ENCODE measurements around the gene NPIPB6.

The NPIPB6 gene

GRCh38 chr16:28301154-28301553, 62.2 kb downstream of the NPIPB6 start:
- no peaks in the 10 kb centered on the region for H3K36me3 ChIP-seq (ENCODE audit: control insufficient read depth in 2 of 2, insufficient read depth in 2 of 2, low read length in 2 of 2)
- H3K4me1 ChIP-seq (ENCODE audit: control insufficient read depth in 2 of 2, insufficient read depth in 2 of 2, low read length in 2 of 2) = no peaks in the 10 kb centered on the region

GRCh38 chr16:28300327-28300726, 63.0 kb downstream of the NPIPB6 start:
- Histone ChIP-seq H3K36me3 (ENCODE audit: control insufficient read depth in 2 of 2, insufficient read depth in 2 of 2, low read length in 2 of 2) (no peaks in the 10 kb centered on the region), H3K27me3 (ENCODE audit: control insufficient read depth in 2 of 2, insufficient read depth in 2 of 2, low read length in 2 of 2) (no peaks in the 10 kb centered on the region), H3K27ac (ENCODE audit: low read depth in 2 of 2, low read length in 2 of 2) (no peak overlapping the region), H3K9me3 (ENCODE audit: control insufficient read depth in 2 of 2, low read length in 2 of 2) (no peaks in the 10 kb centered on the region), H3K4me3 (ENCODE audit: low read length in 2 of 2) (no peak overlapping the region), H3K4me1 (ENCODE audit: control insufficient read depth in 2 of 2, insufficient read depth in 2 of 2, low read length in 2 of 2) (no peaks in the 10 kb centered on the region), H3K9ac (ENCODE audit: low read depth in 1 of 2, low read length in 2 of 2) (no peak overlapping the region)

More at GRCh38 chr16:28301154-28301553, 62.2 kb downstream of the NPIPB6 start:
- Histone ChIP-seq H3K27me3 (ENCODE audit: control insufficient read depth in 2 of 2, insufficient read depth in 2 of 2, low read length in 2 of 2) (no peaks in the 10 kb centered on the region), H3K9ac (ENCODE audit: low read depth in 1 of 2, low read length in 2 of 2) (no peak overlapping the region), H3K9me3 (ENCODE audit: control insufficient read depth in 2 of 2, low read length in 2 of 2) (no peaks in the 10 kb centered on the region), H3K4me3 (ENCODE audit: low read length in 2 of 2) (no peak overlapping the region), H3K27ac (ENCODE audit: low read depth in 2 of 2, low read length in 2 of 2) (no peak overlapping the region)

- no peaks in the 10 kb centered on the region for H3K9me3 ChIP-seq (ENCODE audit: control insufficient read depth in 2 of 2, low read length in 2 of 2)
- H3K4me1 ChIP-seq (ENCODE audit: control insufficient read depth in 2 of 2, insufficient read depth in 2 of 2, low read length in 2 of 2) = no peaks in the 10 kb centered on the region
- no peak overlapping the region for H3K9ac ChIP-seq (ENCODE audit: low read depth in 1 of 2, low read length in 2 of 2)
- H3K36me3 ChIP-seq (ENCODE audit: control insufficient read depth in 2 of 2, insufficient read depth in 2 of 2, low read length in 2 of 2) = no peaks in the 10 kb centered on the region
- H3K27ac ChIP-seq (ENCODE audit: low read depth in 2 of 2, low read length in 2 of 2) = no peak overlapping the region
- peaks cover 3 to 6% of the 10 kb centered on the region in 2 donors for H3K27me3 ChIP-seq (ENCODE audit: control insufficient read depth in 2 of 2, insufficient read depth in 2 of 2, low read length in 2 of 2)
- no peak overlapping the region for H3K4me3 ChIP-seq (ENCODE audit: low read length in 2 of 2)
These were observed 64.8 kb downstream of the NPIPB6 start for GRCh38 chr16:28298511-28298878.

- H3K36me3 ChIP-seq (ENCODE audit: control insufficient read depth in 2 of 2, insufficient read depth in 2 of 2, low read length in 2 of 2) = no peaks in the 10 kb centered on the region
- H3K4me3 ChIP-seq (ENCODE audit: low read length in 2 of 2) = no peak overlapping the region
- H3K27me3 ChIP-seq (ENCODE audit: control insufficient read depth in 2 of 2, insufficient read depth in 2 of 2, low read length in 2 of 2) = peaks cover 5 to 9% of the 10 kb centered on the region in 2 donors
- peaks cover 3 to 4% of the 10 kb centered on the region in 2 donors for H3K4me1 ChIP-seq (ENCODE audit: control insufficient read depth in 2 of 2, insufficient read depth in 2 of 2, low read length in 2 of 2)
- H3K27ac ChIP-seq (ENCODE audit: low read depth in 2 of 2, low read length in 2 of 2) = no peak overlapping the region
- no peaks in the 10 kb centered on the region for H3K9me3 ChIP-seq (ENCODE audit: control insufficient read depth in 2 of 2, low read length in 2 of 2)
- H3K9ac ChIP-seq (ENCODE audit: low read depth in 1 of 2, low read length in 2 of 2) = no peak overlapping the region
These were observed 65.4 kb downstream of the NPIPB6 start for GRCh38 chr16:28297784-28298510.

- H3K4me1 ChIP-seq (ENCODE audit: control insufficient read depth in 2 of 2, insufficient read depth in 2 of 2, low read length in 2 of 2) = peaks cover 7 to 8% of the 10 kb centered on the region in 2 donors
These were observed 66.0 kb downstream of the NPIPB6 start for GRCh38 chr16:28297308-28297707.

GRCh38 chr16:28295276-28295675, 68.0 kb downstream of the NPIPB6 start:
- peaks cover 5 to 9% of the 10 kb centered on the region in 2 donors for H3K27me3 ChIP-seq (ENCODE audit: control insufficient read depth in 2 of 2, insufficient read depth in 2 of 2, low read length in 2 of 2)
- no peak overlapping the region for H3K4me3 ChIP-seq (ENCODE audit: low read length in 2 of 2)
- H3K9me3 ChIP-seq (ENCODE audit: control insufficient read depth in 2 of 2, low read length in 2 of 2) = no peaks in the 10 kb centered on the region
- no peak overlapping the region for H3K27ac ChIP-seq (ENCODE audit: low read depth in 2 of 2, low read length in 2 of 2)
- H3K9ac ChIP-seq (ENCODE audit: low read depth in 1 of 2, low read length in 2 of 2) = no peak overlapping the region
- peaks cover 9 to 11% of the 10 kb centered on the region in 2 donors for H3K4me1 ChIP-seq (ENCODE audit: control insufficient read depth in 2 of 2, insufficient read depth in 2 of 2, low read length in 2 of 2)
- no peaks in the 10 kb centered on the region for H3K36me3 ChIP-seq (ENCODE audit: control insufficient read depth in 2 of 2, insufficient read depth in 2 of 2, low read length in 2 of 2)

More at GRCh38 chr16:28297308-28297707, 66.0 kb downstream of the NPIPB6 start:
- H3K27me3 ChIP-seq (ENCODE audit: control insufficient read depth in 2 of 2, insufficient read depth in 2 of 2, low read length in 2 of 2) = peaks cover 5 to 9% of the 10 kb centered on the region in 2 donors
- no peak overlapping the region for H3K4me3 ChIP-seq (ENCODE audit: low read length in 2 of 2)
- no peak overlapping the region for H3K9ac ChIP-seq (ENCODE audit: low read depth in 1 of 2, low read length in 2 of 2)
- H3K36me3 ChIP-seq (ENCODE audit: control insufficient read depth in 2 of 2, insufficient read depth in 2 of 2, low read length in 2 of 2) = no peaks in the 10 kb centered on the region
- no peak overlapping the region for H3K27ac ChIP-seq (ENCODE audit: low read depth in 2 of 2, low read length in 2 of 2)
- H3K9me3 ChIP-seq (ENCODE audit: control insufficient read depth in 2 of 2, low read length in 2 of 2) = no peaks in the 10 kb centered on the region

GRCh38 chr16:28294201-28294600, 69.1 kb downstream of the NPIPB6 start:
- no peak overlapping the region for H3K9ac ChIP-seq (ENCODE audit: low read depth in 1 of 2, low read length in 2 of 2)
- peaks cover 9 to 11% of the 10 kb centered on the region in 2 donors for H3K4me1 ChIP-seq (ENCODE audit: control insufficient read depth in 2 of 2, insufficient read depth in 2 of 2, low read length in 2 of 2)
- H3K9me3 ChIP-seq (ENCODE audit: control insufficient read depth in 2 of 2, low read length in 2 of 2) = no peaks in the 10 kb centered on the region
- no peak overlapping the region for H3K4me3 ChIP-seq (ENCODE audit: low read length in 2 of 2)
- no peak overlapping the region for H3K27ac ChIP-seq (ENCODE audit: low read depth in 2 of 2, low read length in 2 of 2)
- peaks cover 5 to 9% of the 10 kb centered on the region in 2 donors for H3K27me3 ChIP-seq (ENCODE audit: control insufficient read depth in 2 of 2, insufficient read depth in 2 of 2, low read length in 2 of 2)
- no peaks in the 10 kb centered on the region for H3K36me3 ChIP-seq (ENCODE audit: control insufficient read depth in 2 of 2, insufficient read depth in 2 of 2, low read length in 2 of 2)

GRCh38 chr16:28293601-28293960, 69.7 kb downstream of the NPIPB6 start:
- Histone ChIP-seq H3K27ac (ENCODE audit: low read depth in 2 of 2, low read length in 2 of 2) (no peak overlapping the region), H3K9me3 (ENCODE audit: control insufficient read depth in 2 of 2, low read length in 2 of 2) (no peaks in the 10 kb centered on the region), H3K4me1 (ENCODE audit: control insufficient read depth in 2 of 2, insufficient read depth in 2 of 2, low read length in 2 of 2) (peaks cover 9 to 11% of the 10 kb centered on the region in 2 donors), H3K9ac (ENCODE audit: low read depth in 1 of 2, low read length in 2 of 2) (no peak overlapping the region), H3K27me3 (ENCODE audit: control insufficient read depth in 2 of 2, insufficient read depth in 2 of 2, low read length in 2 of 2) (peaks cover 5 to 9% of the 10 kb centered on the region in 2 donors), H3K4me3 (ENCODE audit: low read length in 2 of 2) (no peak overlapping the region), H3K36me3 (ENCODE audit: control insufficient read depth in 2 of 2, insufficient read depth in 2 of 2, low read length in 2 of 2) (no peaks in the 10 kb centered on the region)

- H3K4me3 ChIP-seq (ENCODE audit: low read length in 2 of 2) = peak overlapping the region; percentile 51 to 65
- H3K4me1 ChIP-seq (ENCODE audit: control insufficient read depth in 2 of 2, insufficient read depth in 2 of 2, low read length in 2 of 2) = peaks cover 9 to 11% of the 10 kb centered on the region in 2 donors
- peaks cover 5 to 9% of the 10 kb centered on the region in 2 donors for H3K27me3 ChIP-seq (ENCODE audit: control insufficient read depth in 2 of 2, insufficient read depth in 2 of 2, low read length in 2 of 2)
- no peak overlapping the region for H3K27ac ChIP-seq (ENCODE audit: low read depth in 2 of 2, low read length in 2 of 2)
- H3K36me3 ChIP-seq (ENCODE audit: control insufficient read depth in 2 of 2, insufficient read depth in 2 of 2, low read length in 2 of 2) = no peaks in the 10 kb centered on the region
- peak overlapping the region; percentile 41 to 44 for H3K9ac ChIP-seq (ENCODE audit: low read depth in 1 of 2, low read length in 2 of 2)
- no peaks in the 10 kb centered on the region for H3K9me3 ChIP-seq (ENCODE audit: control insufficient read depth in 2 of 2, low read length in 2 of 2)
These were observed 70.3 kb downstream of the NPIPB6 start for GRCh38 chr16:28292731-28293600.
